Urinary bladder (tissue), 4 donors: ENCODE data around the gene SLC4A2. TPM values are rescaled to one million over a fixed set of nuclear protein-coding genes. Genes with fewer than 3 reads are reported as not detected.

Source experiments
- DNase-seq: peaks from one replicate; pipeline ENCODE4 v3.0.0-alpha.2; 2015; ENCODE audit errors: extremely low spot score
- H3K27ac ChIP-seq: one replicate; pipeline ENCODE4 v1.5.1; 2013; ENCODE audit warnings: low read depth, mild to moderate bottlenecking, moderate library complexity
- H3K36me3 ChIP-seq: one replicate; pipeline ENCODE4 v1.6.1; 2013; ENCODE audit warnings: mild to moderate bottlenecking, moderate library complexity; ENCODE audit not compliant: insufficient read depth
- H3K4me1 ChIP-seq: one replicate; pipeline ENCODE4 v1.6.1; 2013; ENCODE audit warnings: mild to moderate bottlenecking, moderate library complexity; ENCODE audit not compliant: insufficient read depth
- H3K4me3 ChIP-seq: one replicate; pipeline ENCODE4 v1.5.1; 2013; ENCODE audit warnings: low read depth, low read length
- WGBS: extraction: QIAGEN DNeasy Blood & Tissue Kit; methylation state at CpG from one replicate; pipeline ENCODE4 v1.1.7; 2013; 5-methylcytosine and 5-hydroxymethylcytosine counted together
- polyA plus RNA-seq: library from polyadenylated mRNA; stranded (reverse); fragments of 200-250 nt; gene quantifications from one replicate; pipeline ENCODE4 v1.2.3, GENCODE V29; 2013
- total RNA-seq: library from RNA; depleted of rRNA; stranded (reverse); fragments of >200 nt; gene quantifications from one replicate; pipeline ENCODE4 v1.2.3, GENCODE V29; 2014
- donor health status: healthy with polysubstance abuse.
- donor health status: healthy.

The SLC4A2 gene
- total and polyA plus RNA-seq, 2 donors = 30.6 to 107 TPM

DNA sequence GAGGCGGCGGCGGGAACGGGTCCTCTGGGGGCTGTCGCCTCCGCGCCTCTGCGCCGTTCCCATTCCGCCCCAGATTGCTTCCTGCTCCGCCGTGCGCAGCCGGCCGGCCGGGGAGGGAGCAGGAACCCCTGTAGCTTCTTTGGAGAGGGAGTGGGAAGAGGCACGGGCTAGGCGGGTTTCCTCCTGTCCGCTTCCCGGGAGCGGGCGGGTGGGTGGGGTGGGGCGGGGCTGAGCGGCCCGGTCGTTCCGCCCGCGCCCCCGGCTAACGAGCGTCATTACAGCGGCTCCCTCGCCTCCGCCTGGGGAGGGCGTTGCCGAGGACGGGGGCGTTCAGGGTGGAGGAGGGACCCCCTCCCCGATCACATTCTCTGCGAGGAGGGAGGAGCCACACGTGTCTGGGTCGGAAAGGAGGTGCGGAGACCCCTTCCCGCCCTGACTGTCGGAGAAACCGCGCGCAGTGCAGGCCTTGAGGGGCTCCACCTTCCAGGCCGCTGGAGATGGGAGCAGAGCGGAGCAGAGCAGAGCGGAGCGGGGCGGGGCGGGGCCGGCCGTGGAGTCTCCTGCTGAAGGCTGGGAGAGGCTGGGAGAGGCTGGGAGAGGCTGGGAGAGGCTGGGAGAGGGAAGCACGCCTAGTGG lies 66.6 kb downstream of the SLC4A2 start:
- H3K27ac ChIP-seq = no peak overlapping the region
- H3K4me1 ChIP-seq = no peaks in the 10 kb centered on the region
- peak overlapping the region; percentile 8 for H3K4me3 ChIP-seq
- DNase-seq = no peak
- H3K36me3 ChIP-seq = no peaks in the 10 kb centered on the region
- 25% methylated on average over 58 of the region's 58 CpGs for WGBS

Other genes with a start within 250 kb of the SLC4A2 start
- gene AOC1, start 207.1 kb upstream of the SLC4A2 start, total RNA-seq = 0.32 TPM
- not detected for gene AOC1, start 207.1 kb upstream of the SLC4A2 start, polyA plus RNA-seq
- 9.9 TPM for gene KCNH2, start 81.3 kb upstream of the SLC4A2 start, total RNA-seq
- gene KCNH2, start 81.3 kb upstream of the SLC4A2 start, polyA plus RNA-seq = 48.5 TPM
- 6.0 TPM for gene NOS3, start 68.6 kb upstream of the SLC4A2 start, total RNA-seq
- 15.8 TPM for gene NOS3, start 68.6 kb upstream of the SLC4A2 start, polyA plus RNA-seq
- gene ATG9B, start 35.1 kb upstream of the SLC4A2 start, total RNA-seq = not detected
- 0.32 TPM for gene ATG9B, start 35.1 kb upstream of the SLC4A2 start, polyA plus RNA-seq
- gene ABCB8, start 31.1 kb upstream of the SLC4A2 start, total RNA-seq = 17.1 TPM
- gene ABCB8, start 31.1 kb upstream of the SLC4A2 start, polyA plus RNA-seq = 19.4 TPM
- gene ASIC3, start 11.1 kb upstream of the SLC4A2 start, total RNA-seq = 1.1 TPM
- gene ASIC3, start 11.1 kb upstream of the SLC4A2 start, polyA plus RNA-seq = 2.0 TPM
- 6.7 TPM for gene CDK5, start 1.7 kb upstream of the SLC4A2 start, total RNA-seq
- 9.4 TPM for gene CDK5, start 1.7 kb upstream of the SLC4A2 start, polyA plus RNA-seq
- 42.4 TPM for gene FASTK, start 21.2 kb downstream of the SLC4A2 start, total RNA-seq
- gene FASTK, start 21.2 kb downstream of the SLC4A2 start, polyA plus RNA-seq = 87.8 TPM
- 9.7 TPM for gene TMUB1, start 23.9 kb downstream of the SLC4A2 start, total RNA-seq
- 51.9 TPM for gene TMUB1, start 23.9 kb downstream of the SLC4A2 start, polyA plus RNA-seq
- 25.5 TPM for gene AGAP3, start 26.9 kb downstream of the SLC4A2 start, total RNA-seq
- 77.0 TPM for gene AGAP3, start 26.9 kb downstream of the SLC4A2 start, polyA plus RNA-seq
- not detected for gene GBX1, start 108.1 kb downstream of the SLC4A2 start, total RNA-seq
- not detected for gene GBX1, start 108.1 kb downstream of the SLC4A2 start, polyA plus RNA-seq
- gene ASB10, start 127.7 kb downstream of the SLC4A2 start, total RNA-seq = not detected
- gene ASB10, start 127.7 kb downstream of the SLC4A2 start, polyA plus RNA-seq = not detected
- not detected for gene H2BK1, start 150.9 kb downstream of the SLC4A2 start, total RNA-seq
- gene H2BK1, start 150.9 kb downstream of the SLC4A2 start, polyA plus RNA-seq = not detected
- 14.1 TPM for gene ABCF2, start 167.6 kb downstream of the SLC4A2 start, total RNA-seq
- 29.6 TPM for gene ABCF2, start 167.6 kb downstream of the SLC4A2 start, polyA plus RNA-seq
- 25.2 TPM for gene CHPF2, start 172.9 kb downstream of the SLC4A2 start, total RNA-seq
- gene CHPF2, start 172.9 kb downstream of the SLC4A2 start, polyA plus RNA-seq = 23.0 TPM
- 33.2 TPM for gene SMARCD3, start 189.1 kb downstream of the SLC4A2 start, total RNA-seq
- 47.8 TPM for gene SMARCD3, start 189.1 kb downstream of the SLC4A2 start, polyA plus RNA-seq